ENCODE data around the gene CCDC90B. TPM values are rescaled to one million over a fixed set of nuclear protein-coding genes. Genes with fewer than 3 reads are reported as not detected.

CCDC90B gene
- total and polyA plus RNA-seq, 2 of the 13 experiments (the other 11 are each of a cell fraction or from before 2014, with no cell fraction given) = 17.1 to 46.1 TPM

DNA sequence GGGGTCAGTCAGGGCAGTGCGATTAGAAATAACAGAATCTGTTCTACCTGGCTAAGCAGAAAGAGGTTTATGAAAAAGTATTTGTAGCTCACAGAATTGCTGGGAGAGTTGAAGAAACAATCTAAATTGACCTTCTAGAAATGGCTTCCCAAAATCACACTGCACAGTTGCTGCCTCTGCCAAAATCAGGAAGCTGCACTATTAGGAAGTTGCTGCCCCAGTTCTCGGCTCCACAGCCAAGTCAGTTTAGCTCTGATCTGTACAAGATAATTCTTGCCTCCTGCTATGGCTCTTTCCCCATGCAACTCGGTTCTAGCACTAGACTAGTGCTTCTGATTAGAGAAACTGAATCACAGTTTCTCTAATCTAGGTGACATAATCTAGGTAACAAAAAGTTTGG is 16.0 kb upstream of the CCDC90B start:
- ATAC-seq = no peak
- POLR2A ChIA-PET = no interaction called here

More for the DNA sequence above, 16.0 kb upstream of the CCDC90B start:
- no TSS peak for BruUV-seq (replicated peaks)
- H3K27me3 ChIP-seq (ENCODE audit: control insufficient read depth in 1 of 2, insufficient read depth in 2 of 2, low read length in 2 of 2) = no peaks in the 10 kb centered on the region
- no peak for FAIRE-seq
- no peak overlapping the region for H3K4me2 ChIP-seq (ENCODE audit: low read depth, low read length)
- H3K36me3 ChIP-seq (replicated peaks in 1 of 2; ENCODE audit: control insufficient read depth in 1 of 2, insufficient read depth in 2 of 2, low read length in 2 of 2) = no peaks in the 10 kb centered on the region
- H3K4me1 ChIP-seq (ENCODE audit: insufficient read depth, low read length) = no peaks in the 10 kb centered on the region
- intact Hi-C loops (cut with micrococcal nuclease; ENCODE audit: unreplicated experiment) = no loop called here
- H3K9me3 ChIP-seq (ENCODE audit: low read length) = no peaks in the 10 kb centered on the region
- no peak overlapping the region for H2AFZ ChIP-seq (ENCODE audit: low read length)
- DNase-seq (ENCODE audit: low spot score) = no peak
- 42% methylated on average over 3 of the region's 3 CpGs for WGBS (ENCODE audit: low lambda C conversion rate)
- in situ Hi-C loops (cut with HindIII; ENCODE audit: extremely low pct_ligation_motif_present, low pct_unique_long_range_greater_than_20kb) = no loop called here
- H4K20me1 ChIP-seq (ENCODE audit: insufficient read depth, low read length) = no peaks in the 10 kb centered on the region
- TF ChIP-seq ARID2 (CRISPR knock-in tag; IDR thresholded peaks at IDR 0.05; ENCODE audit: borderline replicate concordance) (no peak), ZNF234 (CRISPR knock-in tag; conservative IDR thresholded peaks at IDR 0.05) (no peak), ZNF124 (CRISPR knock-in tag; IDR thresholded peaks at IDR 0.05) (no peak), NCOA1 (CRISPR knock-in tag; IDR thresholded peaks at IDR 0.05) (no peak), BRCA1 (CRISPR knock-in tag; IDR thresholded peaks at IDR 0.05) (no peak), KAT7 (CRISPR knock-in tag; IDR thresholded peaks at IDR 0.05; ENCODE audit: borderline replicate concordance) (no peak), ATAD3A (CRISPR knock-in tag; IDR thresholded peaks at IDR 0.05) (no peak)
- TF ChIP-seq, protein P1, sequence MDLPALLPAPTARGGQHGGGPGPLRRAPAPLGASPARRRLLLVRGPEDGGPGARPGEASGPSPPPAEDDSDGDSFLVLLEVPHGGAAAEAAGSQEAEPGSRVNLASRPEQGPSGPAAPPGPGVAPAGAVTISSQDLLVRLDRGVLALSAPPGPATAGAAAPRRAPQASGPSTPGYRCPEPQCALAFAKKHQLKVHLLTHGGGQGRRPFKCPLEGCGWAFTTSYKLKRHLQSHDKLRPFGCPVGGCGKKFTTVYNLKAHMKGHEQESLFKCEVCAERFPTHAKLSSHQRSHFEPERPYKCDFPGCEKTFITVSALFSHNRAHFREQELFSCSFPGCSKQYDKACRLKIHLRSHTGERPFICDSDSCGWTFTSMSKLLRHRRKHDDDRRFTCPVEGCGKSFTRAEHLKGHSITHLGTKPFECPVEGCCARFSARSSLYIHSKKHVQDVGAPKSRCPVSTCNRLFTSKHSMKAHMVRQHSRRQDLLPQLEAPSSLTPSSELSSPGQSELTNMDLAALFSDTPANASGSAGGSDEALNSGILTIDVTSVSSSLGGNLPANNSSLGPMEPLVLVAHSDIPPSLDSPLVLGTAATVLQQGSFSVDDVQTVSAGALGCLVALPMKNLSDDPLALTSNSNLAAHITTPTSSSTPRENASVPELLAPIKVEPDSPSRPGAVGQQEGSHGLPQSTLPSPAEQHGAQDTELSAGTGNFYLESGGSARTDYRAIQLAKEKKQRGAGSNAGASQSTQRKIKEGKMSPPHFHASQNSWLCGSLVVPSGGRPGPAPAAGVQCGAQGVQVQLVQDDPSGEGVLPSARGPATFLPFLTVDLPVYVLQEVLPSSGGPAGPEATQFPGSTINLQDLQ (CRISPR knock-in tag; IDR thresholded peaks at IDR 0.05) = no peak
- TF ChIP-seq, protein P2, sequence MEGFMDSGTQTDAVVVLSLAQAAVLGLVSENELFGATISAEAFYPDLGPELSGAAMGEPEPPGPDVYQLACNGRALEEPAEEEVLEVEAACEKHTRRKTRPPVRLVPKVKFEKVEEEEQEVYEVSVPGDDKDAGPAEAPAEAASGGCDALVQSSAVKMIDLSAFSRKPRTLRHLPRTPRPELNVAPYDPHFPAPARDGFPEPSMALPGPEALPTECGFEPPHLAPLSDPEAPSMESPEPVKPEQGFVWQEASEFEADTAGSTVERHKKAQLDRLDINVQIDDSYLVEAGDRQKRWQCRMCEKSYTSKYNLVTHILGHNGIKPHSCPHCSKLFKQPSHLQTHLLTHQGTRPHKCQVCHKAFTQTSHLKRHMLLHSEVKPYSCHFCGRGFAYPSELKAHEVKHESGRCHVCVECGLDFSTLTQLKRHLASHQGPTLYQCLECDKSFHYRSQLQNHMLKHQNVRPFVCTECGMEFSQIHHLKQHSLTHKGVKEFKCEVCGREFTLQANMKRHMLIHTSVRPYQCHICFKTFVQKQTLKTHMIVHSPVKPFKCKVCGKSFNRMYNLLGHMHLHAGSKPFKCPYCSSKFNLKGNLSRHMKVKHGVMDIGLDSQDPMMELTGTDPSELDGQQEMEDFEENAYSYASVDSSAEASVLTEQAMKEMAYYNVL (CRISPR knock-in tag; IDR thresholded peaks at IDR 0.05; ENCODE audit: borderline replicate concordance) = no peak
- TF ChIP-seq, protein P3, sequence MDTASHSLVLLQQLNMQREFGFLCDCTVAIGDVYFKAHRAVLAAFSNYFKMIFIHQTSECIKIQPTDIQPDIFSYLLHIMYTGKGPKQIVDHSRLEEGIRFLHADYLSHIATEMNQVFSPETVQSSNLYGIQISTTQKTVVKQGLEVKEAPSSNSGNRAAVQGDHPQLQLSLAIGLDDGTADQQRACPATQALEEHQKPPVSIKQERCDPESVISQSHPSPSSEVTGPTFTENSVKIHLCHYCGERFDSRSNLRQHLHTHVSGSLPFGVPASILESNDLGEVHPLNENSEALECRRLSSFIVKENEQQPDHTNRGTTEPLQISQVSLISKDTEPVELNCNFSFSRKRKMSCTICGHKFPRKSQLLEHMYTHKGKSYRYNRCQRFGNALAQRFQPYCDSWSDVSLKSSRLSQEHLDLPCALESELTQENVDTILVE (CRISPR knock-in tag; IDR thresholded peaks at IDR 0.05) = no peak
- TF ChIP-seq, protein P4, sequence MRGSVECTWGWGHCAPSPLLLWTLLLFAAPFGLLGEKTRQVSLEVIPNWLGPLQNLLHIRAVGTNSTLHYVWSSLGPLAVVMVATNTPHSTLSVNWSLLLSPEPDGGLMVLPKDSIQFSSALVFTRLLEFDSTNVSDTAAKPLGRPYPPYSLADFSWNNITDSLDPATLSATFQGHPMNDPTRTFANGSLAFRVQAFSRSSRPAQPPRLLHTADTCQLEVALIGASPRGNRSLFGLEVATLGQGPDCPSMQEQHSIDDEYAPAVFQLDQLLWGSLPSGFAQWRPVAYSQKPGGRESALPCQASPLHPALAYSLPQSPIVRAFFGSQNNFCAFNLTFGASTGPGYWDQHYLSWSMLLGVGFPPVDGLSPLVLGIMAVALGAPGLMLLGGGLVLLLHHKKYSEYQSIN (CRISPR knock-in tag; IDR thresholded peaks at IDR 0.05; ENCODE audit: borderline replicate concordance) = no peak
- CTCF ChIA-PET (ENCODE audit: low intra/inter-chr PET ratio, low total read pairs) = no interaction called here
- H3K27ac ChIP-seq (ENCODE audit: extremely low read length, insufficient read depth, low read length) = no peak overlapping the region
- no peaks in the 10 kb centered on the region for H3K79me2 ChIP-seq (ENCODE audit: insufficient read depth, low read length)
- no peak overlapping the region for H3K9ac ChIP-seq (ENCODE audit: insufficient read depth, low read depth, low read length)
- H3K4me3 ChIP-seq (replicated peaks in 1 of 3; ENCODE audit: insufficient read depth in 1 of 3, low read depth in 2 of 3, low read length in 3 of 3) = no peak overlapping the region

Measured in HepG2 (cell line).